ENCODE data around the gene LPCAT2.

LPCAT2 gene

DNA sequence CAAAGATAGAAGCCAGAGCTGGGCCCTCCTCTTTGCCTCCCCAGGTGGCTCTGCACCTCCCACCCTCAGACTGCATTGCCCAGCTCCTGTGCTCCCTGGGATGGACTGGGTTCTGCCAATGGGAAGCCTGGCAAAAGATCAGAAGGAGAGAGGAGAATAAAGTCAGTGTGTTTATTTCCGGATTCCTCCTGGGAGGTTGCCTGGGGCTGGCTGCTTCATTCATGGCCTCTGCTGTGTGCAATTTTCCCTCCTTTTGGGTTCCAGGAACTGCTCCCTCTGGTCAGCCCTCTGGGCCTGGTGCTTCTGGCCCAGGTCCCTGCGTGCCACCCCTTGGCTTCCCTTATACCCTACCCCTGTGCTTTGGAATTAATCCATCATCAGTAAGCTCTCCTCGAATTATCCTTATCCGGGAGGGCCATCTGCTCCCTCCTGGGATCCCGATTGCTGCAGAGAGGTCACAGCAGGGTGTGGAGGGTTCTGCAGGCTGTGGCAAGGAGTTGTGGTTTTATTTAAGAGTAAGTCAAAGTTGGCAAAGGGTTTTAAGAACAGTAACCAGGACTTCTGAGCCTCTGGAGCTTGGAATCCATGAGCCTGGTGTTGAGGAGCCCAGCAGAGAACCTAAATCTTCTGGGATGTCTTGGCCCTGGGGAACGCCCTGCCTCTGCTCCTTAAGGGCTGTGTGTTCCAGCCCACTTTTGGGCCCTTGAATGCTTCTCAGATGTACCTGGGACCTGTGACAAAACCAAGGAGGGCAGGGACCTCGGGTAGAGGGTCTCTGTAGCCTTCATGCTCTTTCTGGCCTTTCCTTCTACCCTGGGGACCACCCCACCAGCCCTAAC, 38.1 kb upstream of the LPCAT2 start:
- no peak overlapping the region for H3K27ac ChIP-seq
- no peak overlapping the region for H2AFZ ChIP-seq
- H3K4me1 ChIP-seq, result no peaks in the 10 kb centered on the region
- no peaks in the 10 kb centered on the region for H3K27me3 ChIP-seq (ENCODE audit: control insufficient read depth, insufficient read depth, low read length)
- no peaks in the 10 kb centered on the region for H3K79me2 ChIP-seq
- H3K9ac ChIP-seq, result no peak overlapping the region
- TF ChIP-seq, protein P1, sequence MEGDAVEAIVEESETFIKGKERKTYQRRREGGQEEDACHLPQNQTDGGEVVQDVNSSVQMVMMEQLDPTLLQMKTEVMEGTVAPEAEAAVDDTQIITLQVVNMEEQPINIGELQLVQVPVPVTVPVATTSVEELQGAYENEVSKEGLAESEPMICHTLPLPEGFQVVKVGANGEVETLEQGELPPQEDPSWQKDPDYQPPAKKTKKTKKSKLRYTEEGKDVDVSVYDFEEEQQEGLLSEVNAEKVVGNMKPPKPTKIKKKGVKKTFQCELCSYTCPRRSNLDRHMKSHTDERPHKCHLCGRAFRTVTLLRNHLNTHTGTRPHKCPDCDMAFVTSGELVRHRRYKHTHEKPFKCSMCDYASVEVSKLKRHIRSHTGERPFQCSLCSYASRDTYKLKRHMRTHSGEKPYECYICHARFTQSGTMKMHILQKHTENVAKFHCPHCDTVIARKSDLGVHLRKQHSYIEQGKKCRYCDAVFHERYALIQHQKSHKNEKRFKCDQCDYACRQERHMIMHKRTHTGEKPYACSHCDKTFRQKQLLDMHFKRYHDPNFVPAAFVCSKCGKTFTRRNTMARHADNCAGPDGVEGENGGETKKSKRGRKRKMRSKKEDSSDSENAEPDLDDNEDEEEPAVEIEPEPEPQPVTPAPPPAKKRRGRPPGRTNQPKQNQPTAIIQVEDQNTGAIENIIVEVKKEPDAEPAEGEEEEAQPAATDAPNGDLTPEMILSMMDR (IDR thresholded peaks at IDR 0.05), result no peak
- no peak overlapping the region for H3K4me3 ChIP-seq (ENCODE audit: low read depth, low read length)
- no peak overlapping the region for H3K4me2 ChIP-seq (ENCODE audit: low read length)
- no peaks in the 10 kb centered on the region for H3K36me3 ChIP-seq (ENCODE audit: control insufficient read depth, insufficient read depth, low read length)
- no peaks in the 10 kb centered on the region for H3K9me3 ChIP-seq (ENCODE audit: control insufficient read depth, low read length)

DNA sequence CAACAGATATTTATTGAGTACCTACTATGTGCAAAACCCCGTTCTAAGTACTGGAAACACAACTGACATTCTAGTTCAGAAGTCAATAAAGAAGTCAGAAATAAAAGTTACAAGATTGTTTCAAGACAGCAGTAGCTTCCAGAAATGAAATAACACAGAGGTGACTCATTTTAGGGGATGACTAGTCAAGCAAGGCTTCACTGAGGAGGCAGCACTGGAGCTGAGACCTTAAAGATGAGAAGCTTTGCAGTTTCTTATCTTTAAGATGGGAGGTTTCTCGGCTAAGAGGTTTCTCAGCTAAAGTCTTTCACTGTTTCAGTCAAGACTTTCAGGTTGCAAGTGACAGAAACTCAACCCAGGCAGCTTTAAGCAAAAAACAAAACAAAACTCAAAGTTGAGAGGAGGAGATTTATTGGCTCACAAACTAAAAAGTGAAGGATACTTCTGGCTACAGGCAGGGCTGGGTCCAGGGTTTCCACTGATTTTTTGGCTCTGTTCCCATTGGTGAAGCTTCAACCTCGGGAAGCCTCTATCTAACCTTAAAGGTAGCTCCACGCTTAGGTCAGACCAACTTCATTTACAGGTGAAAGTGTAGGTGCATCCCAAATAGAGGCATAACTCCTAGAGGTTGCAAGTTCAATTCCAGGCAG, 37.3 kb upstream of the LPCAT2 start:
- no peak overlapping the region for H3K27ac ChIP-seq

DNA sequence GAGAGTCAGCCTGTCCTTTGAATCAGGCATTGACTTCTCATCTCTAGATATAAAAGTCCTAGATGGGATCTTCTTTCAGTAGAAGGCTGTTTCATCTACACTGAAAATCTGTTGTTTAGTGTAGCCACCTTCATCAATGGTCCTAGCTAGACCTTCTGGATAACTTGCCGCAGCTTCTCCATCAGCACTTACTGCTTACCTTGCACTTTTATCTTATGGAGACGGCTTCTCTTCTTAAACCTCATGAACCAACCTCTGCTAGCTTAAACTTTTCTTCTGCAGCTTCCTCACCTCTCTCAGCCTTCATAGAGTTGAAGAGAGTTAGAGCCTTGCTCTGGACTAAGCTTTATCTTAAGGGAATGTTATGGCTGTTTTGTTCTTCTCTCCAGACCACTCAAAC, 35.3 kb upstream of the LPCAT2 start:
- no peaks in the 10 kb centered on the region for H3K36me3 ChIP-seq (ENCODE audit: control insufficient read depth, insufficient read depth, low read length)
- TF ChIP-seq, protein P1 (IDR thresholded peaks at IDR 0.05), result no peak
- no peak overlapping the region for H3K27ac ChIP-seq
- no peak overlapping the region for H3K4me3 ChIP-seq (ENCODE audit: low read depth, low read length)
- no peaks in the 10 kb centered on the region for H3K4me1 ChIP-seq
- H3K9ac ChIP-seq, result no peak overlapping the region
- no peak overlapping the region for H3K4me2 ChIP-seq (ENCODE audit: low read length)
- no peak overlapping the region for H2AFZ ChIP-seq
- no peaks in the 10 kb centered on the region for H3K9me3 ChIP-seq (ENCODE audit: control insufficient read depth, low read length)
- no peaks in the 10 kb centered on the region for H3K79me2 ChIP-seq
- no peaks in the 10 kb centered on the region for H3K27me3 ChIP-seq (ENCODE audit: control insufficient read depth, insufficient read depth, low read length)

More for the DNA sequence above, 37.3 kb upstream of the LPCAT2 start:
- H3K27me3 ChIP-seq (ENCODE audit: control insufficient read depth, insufficient read depth, low read length), result no peaks in the 10 kb centered on the region
- no peak overlapping the region for H3K4me2 ChIP-seq (ENCODE audit: low read length)
- no peak overlapping the region for H3K9ac ChIP-seq
- no peaks in the 10 kb centered on the region for H3K36me3 ChIP-seq (ENCODE audit: control insufficient read depth, insufficient read depth, low read length)
- H3K4me3 ChIP-seq (ENCODE audit: low read depth, low read length), result no peak overlapping the region
- TF ChIP-seq, protein P1 (IDR thresholded peaks at IDR 0.05), result no peak
- no peak overlapping the region for H2AFZ ChIP-seq
- H3K4me1 ChIP-seq, result no peaks in the 10 kb centered on the region
- H3K79me2 ChIP-seq, result no peaks in the 10 kb centered on the region
- H3K9me3 ChIP-seq (ENCODE audit: control insufficient read depth, low read length), result no peaks in the 10 kb centered on the region

DNA sequence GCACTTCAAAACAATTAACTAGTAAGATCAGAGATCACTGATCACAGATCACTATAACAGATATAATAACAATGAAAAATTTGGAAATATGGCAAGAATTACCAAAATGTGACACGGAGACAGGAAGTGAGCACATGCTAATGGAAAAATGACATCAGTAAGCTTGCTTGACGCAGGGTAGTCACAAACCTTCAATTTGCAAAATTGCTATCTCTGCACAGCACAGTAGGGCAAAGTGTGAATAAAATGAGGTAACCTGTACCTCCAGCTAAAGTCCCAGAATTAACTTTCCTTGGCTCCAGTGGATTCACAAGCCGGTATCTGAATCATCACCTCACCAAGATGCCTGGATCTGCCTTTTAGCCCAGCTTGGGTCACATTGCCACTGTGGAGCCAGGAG, 34.1 kb upstream of the LPCAT2 start:
- H2AFZ ChIP-seq, result no peak overlapping the region
- TF ChIP-seq, protein P1 (IDR thresholded peaks at IDR 0.05), result no peak
- H3K36me3 ChIP-seq (ENCODE audit: control insufficient read depth, insufficient read depth, low read length), result no peaks in the 10 kb centered on the region
- no peaks in the 10 kb centered on the region for H3K27me3 ChIP-seq (ENCODE audit: control insufficient read depth, insufficient read depth, low read length)
- no peak overlapping the region for H3K4me3 ChIP-seq (ENCODE audit: low read depth, low read length)
- no peak overlapping the region for H3K4me2 ChIP-seq (ENCODE audit: low read length)
- no peak overlapping the region for H3K9ac ChIP-seq
- no peaks in the 10 kb centered on the region for H3K9me3 ChIP-seq (ENCODE audit: control insufficient read depth, low read length)
- no peaks in the 10 kb centered on the region for H3K4me1 ChIP-seq
- H3K27ac ChIP-seq, result no peak overlapping the region
- H3K79me2 ChIP-seq, result no peaks in the 10 kb centered on the region
